ENCODE results near the gene CCM2.
"Not testable (repeated sequence)": the region's sequence is repeated elsewhere in the genome, so short reads cannot be mapped to it uniquely, and the experiment has no call there.

The CCM2 gene

GRCh38 chr7:45031829-45032228 is 31.8 kb downstream of the CCM2 start:
- TF ChIP-seq ZFX (IDR thresholded peaks at IDR 0.05) (no peak), CTCF (conservative IDR thresholded peaks at IDR 0.05) (no peak)
- H3K27ac ChIP-seq, result no peak overlapping the region

- no peak for TF ChIP-seq CTCF (conservative IDR thresholded peaks at IDR 0.05)
- TF ChIP-seq ZFX (IDR thresholded peaks at IDR 0.05), result no peak
- no peak overlapping the region for H3K27ac ChIP-seq
These were observed 32.4 kb downstream of the CCM2 start for GRCh38 chr7:45032421-45032820.

- TF ChIP-seq CTCF (conservative IDR thresholded peaks at IDR 0.05) (no peak), ZFX (IDR thresholded peaks at IDR 0.05) (no peak)
- peak overlapping the region; percentile 28; the same call in 1 of the 2 replicates for H3K27ac ChIP-seq
These were observed 33.4 kb downstream of the CCM2 start for GRCh38 chr7:45033261-45033930.

- no peak for TF ChIP-seq CTCF (conservative IDR thresholded peaks at IDR 0.05)
- no peak for TF ChIP-seq ZFX (IDR thresholded peaks at IDR 0.05)
- H3K27ac ChIP-seq, result peak overlapping the region; percentile 28
These were observed 33.9 kb downstream of the CCM2 start for GRCh38 chr7:45033931-45034290.

GRCh38 chr7:45034710-45035109 is 34.7 kb downstream of the CCM2 start:
- not testable (repeated sequence) for H3K27ac ChIP-seq

GRCh38 chr7:45035371-45035770 is 35.4 kb downstream of the CCM2 start:
- no peak overlapping the region for H3K27ac ChIP-seq
- TF ChIP-seq CTCF (conservative IDR thresholded peaks at IDR 0.05) (no peak), ZFX (IDR thresholded peaks at IDR 0.05) (no peak)

- TF ChIP-seq CTCF (conservative IDR thresholded peaks at IDR 0.05) (no peak), ZFX (IDR thresholded peaks at IDR 0.05) (no peak)
These were observed 35.9 kb downstream of the CCM2 start for GRCh38 chr7:45035893-45036292.

GRCh38 chr7:45036317-45036716 is 36.3 kb downstream of the CCM2 start:
- TF ChIP-seq CTCF (conservative IDR thresholded peaks at IDR 0.05), result no peak
- TF ChIP-seq ZFX (IDR thresholded peaks at IDR 0.05), result no peak
- no peak overlapping the region for H3K27ac ChIP-seq

More at GRCh38 chr7:45035893-45036292, 35.9 kb downstream of the CCM2 start:
- no peak overlapping the region for H3K27ac ChIP-seq
